HT-29 (cell line): ENCODE data around the gene NACC2. TPM values are rescaled to one million over a fixed set of nuclear protein-coding genes. Genes with fewer than 3 reads are reported as not detected.

ENCODE experiments used
- DNase-seq: peaks from one replicate; pipeline ENCODE4 v3.0.0-alpha.2; 2015; ENCODE audit warnings: low spot score
- total RNA-seq: library from RNA; depleted of rRNA; stranded (reverse); fragments of >200 nt; shearing (Covaris generic); gene quantifications from 2 replicates; pipeline ENCODE4 v1.2.3, GENCODE V29; 2014; rRNA removed

NACC2 gene
- total RNA-seq, 1 experiment from 2014 or later, result 38.1 TPM

- DNase-seq, result no peak
These were observed 133.0 kb downstream of the NACC2 start for GRCh38 chr9:135961811-135962695.

GRCh38 chr9:135961277-135961715, 133.8 kb downstream of the NACC2 start, which contains the start of gene UBAC1:
UBAC1 (minus strand) TSS chr9:135961373; CDS start chr9:135961162, 211 bp downstream.
- DNase-seq, result peak; percentile 92

GRCh38 chr9:135960411-135961276, 134.4 kb downstream of the NACC2 start:
- DNase-seq, result peak; percentile 40

- no peak for DNase-seq
These were observed 135.3 kb downstream of the NACC2 start for GRCh38 chr9:135959814-135960213.

GRCh38 chr9:135958485-135958884, 136.6 kb downstream of the NACC2 start:
- DNase-seq, result no peak

GRCh38 chr9:135957431-135957830, 137.7 kb downstream of the NACC2 start:
- DNase-seq, result no peak

GRCh38 chr9:135956802-135957174, 138.3 kb downstream of the NACC2 start:
- no peak for DNase-seq

Other genes with a start within 250 kb of the NACC2 start
- gene CAMSAP1, start 187.7 kb downstream of the NACC2 start, total RNA-seq, result 28.5 and 29.7 TPM in 2 replicates
- 53.0 and 60.4 TPM in 2 replicates for gene UBAC1, start 133.9 kb downstream of the NACC2 start, total RNA-seq
- 93.4 and 109 TPM in 2 replicates for gene TMEM250, start 23.6 kb upstream of the NACC2 start, total RNA-seq
- not detected in 2 replicates for gene LHX3, start 109.8 kb upstream of the NACC2 start, total RNA-seq
- 31.7 and 34.5 TPM in 2 replicates for gene QSOX2, start 150.5 kb upstream of the NACC2 start, total RNA-seq
- 2.5 TPM in 2 replicates for gene CCDC187, start 208.8 kb upstream of the NACC2 start, total RNA-seq
- 1.4 TPM in 2 replicates for gene GPSM1, start 232.2 kb upstream of the NACC2 start, total RNA-seq